ENCODE data around the gene OBP2B.
"Not testable (repeated sequence)": the region's sequence is repeated elsewhere in the genome, so short reads cannot be mapped to it uniquely, and the experiment has no call there.

OBP2B gene

GRCh38 chr9:133200631-133201030, 8.4 kb downstream of the OBP2B start:
- no peak for DNase-seq

DNA sequence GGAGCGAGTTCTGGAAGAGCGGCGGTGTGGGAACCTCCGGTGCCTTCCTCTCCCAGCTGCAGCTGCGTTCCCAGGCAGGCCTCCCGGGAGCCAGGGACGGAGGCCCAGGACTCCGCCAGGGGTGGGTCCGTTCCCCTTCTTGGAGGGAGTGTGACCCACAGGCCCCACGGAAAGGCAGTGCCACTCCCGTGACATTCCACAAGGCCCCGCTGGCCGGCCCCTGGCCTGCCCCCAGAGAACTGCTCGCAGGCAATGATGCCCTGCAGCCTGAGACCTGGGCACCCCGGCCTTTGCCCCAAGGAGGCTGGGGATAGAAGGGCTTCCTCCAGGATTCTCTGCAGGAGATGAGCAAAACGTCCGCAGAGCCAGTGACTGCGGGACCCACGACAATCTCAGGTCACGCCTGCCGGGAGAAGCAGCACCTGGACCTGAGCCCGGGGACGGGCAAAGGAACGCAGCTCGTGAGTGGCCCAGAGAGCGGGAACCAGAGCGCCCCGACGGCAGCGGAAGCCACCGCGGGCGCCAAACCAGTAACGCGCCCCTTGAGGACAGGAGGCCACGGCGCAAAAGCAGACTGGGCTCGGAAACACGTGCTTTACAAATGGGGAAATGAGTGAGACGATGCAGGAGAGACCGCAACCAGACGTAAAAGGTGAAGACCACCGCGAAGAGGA, 9.3 kb downstream of the OBP2B start:
- DNase-seq: peak; percentile 11

- DNase-seq: no peak
Measured at GRCh38 chr9:133195029-133195428, 14.0 kb downstream of the OBP2B start.

DNA sequence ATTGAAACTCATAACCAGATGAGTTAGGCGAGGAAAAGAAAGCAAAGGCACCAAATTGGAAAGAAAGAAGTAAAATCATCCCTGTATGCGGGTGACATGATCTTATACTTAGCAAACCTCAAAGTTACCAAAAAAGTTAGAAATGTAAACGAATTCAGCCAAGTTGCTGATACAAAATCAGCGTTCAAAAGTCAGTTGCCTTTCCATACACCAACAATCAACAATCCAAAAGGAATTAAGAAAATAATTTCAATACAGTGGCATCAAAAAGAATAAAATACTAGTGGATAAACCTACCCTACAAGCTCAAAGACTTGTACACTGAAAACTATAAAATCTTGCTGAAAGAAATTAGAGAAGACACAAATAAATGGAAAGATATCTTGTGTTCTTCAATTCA, 14.5 kb downstream of the OBP2B start:
- no peak for DNase-seq

DNA sequence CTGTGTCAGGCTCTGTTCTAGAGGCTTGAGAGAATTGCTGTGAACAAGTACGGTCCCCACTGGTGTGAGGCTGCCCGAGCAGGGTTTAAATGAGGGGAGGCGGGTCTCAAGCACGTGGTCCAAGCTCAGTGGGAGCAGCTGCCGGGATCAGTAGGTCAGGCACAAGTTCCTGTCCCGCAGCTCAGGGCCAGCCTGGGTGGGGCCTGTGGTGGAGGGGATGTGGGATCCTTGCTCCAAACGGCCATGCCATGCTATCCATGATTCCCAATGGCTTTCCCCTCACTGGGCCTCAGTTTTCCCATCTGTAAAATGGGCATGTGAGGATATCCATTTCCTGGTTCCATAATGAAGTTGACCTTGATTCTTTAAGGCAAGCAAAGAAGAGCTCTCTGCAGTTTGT, 17.1 kb downstream of the OBP2B start:
- DNase-seq: no peak

- DNase-seq: no peak
Measured at GRCh38 chr9:133189826-133190225, 19.2 kb downstream of the OBP2B start.

GRCh38 chr9:133188843-133189180, 20.2 kb downstream of the OBP2B start:
- DNase-seq: no peak

DNA sequence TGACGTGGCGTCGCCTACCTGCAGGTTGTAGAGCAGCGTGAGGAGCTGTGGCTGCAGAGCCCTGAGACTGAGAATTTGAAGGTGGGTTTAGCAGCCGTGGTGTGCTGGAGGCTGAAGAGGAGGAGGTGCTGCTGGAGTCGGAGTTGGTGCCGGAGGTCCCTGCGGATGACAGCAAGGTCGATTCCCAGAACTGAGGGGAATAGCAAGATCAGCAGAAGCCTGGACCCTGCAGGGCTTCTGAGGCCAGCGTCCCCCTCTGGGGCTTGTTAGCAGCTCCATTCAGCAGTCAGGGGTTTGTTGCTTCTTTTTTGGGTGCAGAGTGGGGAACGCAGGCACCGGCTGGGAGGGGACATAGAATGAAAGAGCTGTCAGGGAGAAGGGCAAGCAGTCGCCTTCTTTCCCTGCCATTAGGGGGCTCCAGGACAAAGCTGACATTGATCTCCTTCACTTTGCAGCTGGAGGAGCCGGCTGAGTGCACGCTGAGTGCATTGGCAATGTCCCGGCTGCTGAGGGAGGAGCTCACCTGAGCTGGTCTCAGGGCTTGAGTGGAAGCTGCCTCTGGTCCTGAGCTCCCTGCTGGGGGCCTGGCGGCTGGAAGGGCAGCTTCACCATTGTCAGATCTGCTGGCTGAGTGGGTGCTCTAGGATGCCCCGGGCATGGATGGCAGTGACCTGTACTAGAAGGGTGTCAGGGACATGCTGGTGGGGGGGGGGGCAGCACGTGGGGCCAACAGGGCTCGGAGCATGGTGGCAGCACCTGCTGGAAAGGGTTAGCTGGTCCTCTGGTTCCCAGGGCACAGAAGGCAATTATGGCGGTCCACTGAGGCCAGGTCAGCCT, 20.8 kb downstream of the OBP2B start:
- DNase-seq: no peak

DNA sequence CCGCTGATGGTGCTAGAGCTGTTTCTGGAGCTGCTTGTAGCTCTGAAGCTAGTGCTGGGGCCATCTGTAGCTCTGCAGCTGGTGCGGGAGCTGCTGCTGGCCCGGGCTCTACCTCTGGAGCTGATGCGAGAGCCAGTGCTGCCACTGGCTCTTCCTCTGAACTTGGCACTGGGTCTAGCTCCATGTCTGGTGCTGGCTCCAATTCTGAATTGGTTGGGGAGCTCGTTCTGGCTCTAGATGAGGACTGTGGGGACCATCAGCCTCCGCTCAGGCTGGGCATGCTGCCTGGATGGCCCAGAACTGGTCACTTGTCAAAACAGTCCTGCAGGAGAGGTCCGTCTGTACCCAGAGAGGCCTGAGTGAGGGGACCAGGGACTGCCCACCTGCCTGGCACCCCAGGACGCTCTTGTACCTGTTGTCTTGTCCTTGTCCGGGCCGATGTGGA, 21.5 kb downstream of the OBP2B start:
- DNase-seq: no peak

GRCh38 chr9:133186736-133187135, 22.3 kb downstream of the OBP2B start:
- DNase-seq: no peak

DNA sequence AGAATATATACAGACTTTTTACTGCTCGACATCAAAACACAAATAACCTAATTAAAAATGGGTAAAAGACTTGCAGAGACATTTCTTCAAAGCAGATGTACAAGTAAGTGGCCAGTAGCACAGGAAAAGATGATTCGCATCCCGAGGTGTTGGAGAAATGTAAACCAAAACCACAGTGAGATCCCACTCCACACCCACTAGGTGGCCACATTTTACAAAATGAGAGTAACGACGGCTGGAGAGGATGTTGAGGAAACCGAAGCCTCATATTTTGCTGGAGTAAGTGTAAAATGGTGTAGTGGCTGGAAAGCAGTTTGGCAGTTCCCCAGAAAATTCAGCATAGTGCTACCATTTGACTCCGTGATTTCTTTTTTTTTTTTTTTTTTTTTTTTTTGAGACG, 24.1 kb downstream of the OBP2B start:
- peak; percentile 43 for DNase-seq

GRCh38 chr9:133182151-133182550, 26.9 kb downstream of the OBP2B start:
- DNase-seq: no peak

DNA sequence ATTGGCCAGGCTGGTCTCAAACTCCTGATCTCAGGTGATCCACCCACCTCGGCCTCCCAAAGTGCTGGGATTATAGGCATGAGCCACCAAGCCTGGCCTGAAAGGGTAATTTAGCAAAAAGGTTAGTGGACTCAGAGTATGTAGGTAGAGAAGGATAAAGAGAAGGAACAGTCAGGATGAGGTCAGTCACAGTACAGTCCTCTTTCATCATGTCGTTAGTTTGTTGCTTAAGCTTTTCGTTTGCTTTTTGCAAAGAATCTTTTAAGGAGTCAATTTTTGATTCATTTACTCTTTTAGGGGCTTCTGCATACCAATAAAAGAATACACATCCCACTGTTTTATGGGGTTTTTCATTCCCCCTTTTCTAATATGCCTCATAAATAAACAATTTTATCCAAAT, 27.5 kb downstream of the OBP2B start:
- DNase-seq: no peak

- no peak for DNase-seq
Measured at GRCh38 chr9:133180953-133181352, 28.1 kb downstream of the OBP2B start.

- DNase-seq: no peak
Measured at GRCh38 chr9:133173056-133173455, 36.0 kb downstream of the OBP2B start.

DNA sequence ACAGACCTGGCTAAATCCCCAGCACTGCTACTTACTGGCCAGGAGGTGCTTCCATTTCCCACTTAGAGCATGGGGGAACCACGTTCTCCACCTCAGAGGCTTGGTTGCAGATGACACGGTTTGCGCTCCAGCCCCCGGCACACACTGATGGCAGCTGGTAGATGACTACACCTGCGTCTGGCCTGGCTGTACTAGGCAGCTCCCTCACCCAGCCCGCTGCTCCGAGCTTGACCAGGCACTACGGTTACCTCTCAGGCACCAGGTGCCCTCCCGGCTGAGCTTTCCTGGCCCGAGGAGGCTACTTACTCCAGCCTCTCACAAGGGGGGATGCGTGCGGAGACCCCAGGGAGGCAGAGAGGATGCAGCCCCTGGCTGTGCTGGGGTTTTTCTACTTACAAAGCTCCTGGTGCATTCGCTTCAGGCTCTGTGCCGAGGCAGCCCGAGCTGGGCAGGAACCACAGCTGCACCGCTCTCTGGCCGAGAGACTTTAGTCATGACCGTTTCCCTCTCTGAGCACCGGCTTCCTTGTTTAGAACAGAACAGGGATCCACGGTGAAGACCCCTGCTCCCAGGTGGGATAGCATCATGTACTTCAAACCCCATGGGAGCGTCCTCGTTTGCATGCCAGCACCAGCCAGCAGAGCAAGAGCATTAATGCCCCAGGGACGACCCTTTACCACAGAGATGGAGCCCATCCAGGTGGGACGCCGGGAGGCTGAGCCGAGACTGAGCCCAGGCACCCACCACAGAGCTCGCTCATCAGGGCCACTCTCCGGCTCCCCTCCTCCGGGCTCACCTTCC, 37.7 kb downstream of the OBP2B start:
- no peak for DNase-seq

DNA sequence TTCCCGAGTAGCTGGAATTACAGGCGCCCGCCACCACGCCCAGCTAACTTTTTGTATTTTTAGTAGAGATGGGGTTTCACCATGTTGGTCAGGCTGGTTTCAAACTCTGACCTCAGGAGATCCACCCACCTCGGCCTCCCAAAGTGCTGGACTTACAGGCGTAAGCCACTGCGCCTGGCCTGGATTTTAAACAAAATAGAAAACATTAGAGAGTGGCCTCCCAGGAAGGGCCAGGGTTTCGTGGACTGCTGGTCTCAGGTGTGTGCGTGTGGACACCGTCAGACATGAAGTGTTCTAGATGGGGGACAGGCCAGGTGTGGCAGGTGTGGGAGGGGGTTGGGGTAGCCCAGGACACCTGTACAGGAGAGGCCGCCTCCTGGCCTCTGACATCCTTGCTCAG, 38.3 kb downstream of the OBP2B start:
- no peak for DNase-seq

GRCh38 chr9:133169687-133170086, 39.4 kb downstream of the OBP2B start:
- DNase-seq: not testable (repeated sequence)

DNA sequence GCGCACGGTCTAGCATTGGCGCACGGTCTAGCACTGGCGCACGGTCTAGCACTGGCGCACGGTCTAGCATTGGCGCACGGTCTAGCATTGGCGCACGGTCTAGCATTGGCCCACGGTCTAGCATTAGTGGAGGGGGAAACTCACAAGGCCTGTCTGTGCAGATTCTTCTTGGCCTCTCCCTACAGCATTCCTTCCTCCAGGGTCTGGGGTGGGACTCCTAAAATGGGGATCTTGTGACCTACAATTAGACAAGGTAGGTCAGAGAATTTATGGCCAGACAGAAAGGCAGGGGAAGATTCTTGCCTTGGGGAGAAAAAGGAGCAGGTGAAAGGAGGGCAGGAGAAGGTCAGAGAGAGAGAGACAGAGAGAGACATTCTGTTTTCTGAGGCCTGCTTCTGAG, 39.9 kb downstream of the OBP2B start:
- no peak for DNase-seq

- DNase-seq: no peak
Measured at GRCh38 chr9:133168432-133168831, 40.6 kb downstream of the OBP2B start.

DNA sequence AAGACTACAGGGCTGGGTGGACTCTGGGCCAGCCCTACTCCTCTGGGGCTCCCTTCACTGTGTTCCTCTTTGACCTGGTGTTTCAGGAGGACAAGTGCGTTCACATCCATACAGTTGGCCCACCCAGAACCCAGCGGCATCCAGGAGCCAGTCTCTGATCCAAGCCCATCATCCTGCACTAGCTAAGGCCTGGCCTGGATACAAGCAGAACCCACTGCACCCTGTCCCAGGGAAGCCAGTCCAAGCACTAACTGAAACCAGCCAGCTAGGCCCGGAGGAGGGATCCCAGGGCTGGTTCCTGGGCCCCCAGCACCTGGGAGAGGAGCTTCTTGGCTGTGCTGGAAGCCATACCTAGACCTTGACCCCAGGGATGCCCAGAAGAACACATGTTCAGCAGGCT, 41.3 kb downstream of the OBP2B start:
- DNase-seq: no peak

DNA sequence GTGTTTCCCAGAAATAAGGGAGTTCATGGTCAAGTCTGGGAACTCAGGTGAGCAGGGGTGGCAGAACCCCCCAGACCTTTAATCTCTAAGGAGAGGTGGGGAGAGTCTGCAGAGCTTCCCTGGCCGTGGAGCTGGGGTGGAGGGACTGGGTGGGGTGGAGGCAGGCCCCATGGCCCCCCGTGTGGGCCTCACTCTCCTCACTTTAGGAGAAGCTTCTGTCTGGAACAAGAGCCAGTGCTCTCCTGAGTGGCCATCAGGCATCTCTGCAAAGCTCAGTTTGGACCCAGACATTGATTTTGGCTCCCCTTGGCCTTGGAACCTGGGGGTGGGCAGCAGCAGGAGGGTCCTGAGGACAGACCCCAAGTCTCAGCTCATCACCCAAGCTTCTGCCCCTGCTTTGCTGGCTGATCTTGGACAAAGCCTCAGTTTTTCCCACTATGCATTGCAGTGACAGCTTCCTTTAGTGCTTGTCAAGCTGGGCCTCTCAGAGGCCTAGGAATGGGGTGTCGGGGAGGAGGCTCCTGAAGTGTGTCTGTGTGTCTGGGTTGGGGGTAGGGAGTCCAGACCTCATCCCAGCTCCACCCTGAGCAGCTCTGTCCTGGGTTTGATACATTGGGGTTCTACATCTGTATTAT, 41.8 kb downstream of the OBP2B start:
- no peak for DNase-seq

DNA sequence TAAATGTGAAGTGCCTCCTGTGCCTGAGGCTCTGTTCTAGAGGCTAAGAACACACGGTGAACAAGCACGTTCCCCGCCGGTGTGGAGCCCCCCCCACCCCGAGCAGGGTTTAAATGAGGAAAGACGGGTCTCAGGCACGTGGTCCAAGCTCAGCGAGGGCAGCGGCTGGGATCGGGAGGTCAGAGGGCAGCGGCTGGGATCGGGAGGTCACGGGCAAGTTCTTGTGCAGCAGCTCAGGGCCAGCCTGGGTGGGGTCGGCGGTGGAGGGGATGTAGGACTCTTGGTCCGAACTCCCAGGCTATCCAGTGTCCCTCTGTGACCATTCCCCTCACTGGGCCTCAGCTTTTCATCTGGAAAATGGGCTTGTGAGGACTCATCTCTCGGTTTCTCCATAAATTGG, 42.7 kb downstream of the OBP2B start:
- no peak for DNase-seq

GRCh38 chr9:133165452-133165730, 43.7 kb downstream of the OBP2B start:
- DNase-seq: no peak

All from activated naive CD4-positive, alpha-beta T cell treated with Interleukin-2 at 50 U/mL for 16 hours (primary cell).